H7 (cell line): ENCODE results near the gene SNRPA. TPM values are rescaled to one million over a fixed set of nuclear protein-coding genes. Genes with fewer than 3 reads are reported as not detected.
A peak's percentile ranks its signal among the peaks of the same experiment; 100 is the strongest.

ENCODE experiments used
- DNase-seq: peaks from one replicate; pipeline ENCODE4 v3.0.0; 2012
- H3K27me3 ChIP-seq: 2 replicates; pipeline ENCODE4 v1.6.0; 2011; ENCODE audit warnings: mild to moderate bottlenecking, low read length; ENCODE audit not compliant: control insufficient read depth, insufficient read depth
- H3K36me3 ChIP-seq: replicated peaks from 2 replicates; pipeline ENCODE4 v1.5.1; 2011; ENCODE audit warnings: low read length; ENCODE audit not compliant: control insufficient read depth, insufficient read depth
- H3K4me3 ChIP-seq: 2 replicates; pipeline ENCODE4 v1.5.1; 2011; ENCODE audit warnings: low read depth, mild to moderate bottlenecking, control low read depth, low read length, moderate library complexity; ENCODE audit not compliant: insufficient read depth
- total RNA-seq: library from RNA; depleted of rRNA; stranded (reverse); fragments of >200 nt; shearing (Covaris generic); gene quantifications from 2 replicates; pipeline ENCODE4 v1.2.3, GENCODE V29; 2014

Gene SNRPA
- total RNA-seq, 1 experiment from 2014 or later = 502 TPM

- DNase-seq = no peak
- H3K27me3 ChIP-seq = no peaks in the 10 kb centered on the region
- H3K4me3 ChIP-seq = no peak overlapping the region
- peaks cover 16% of the 10 kb centered on the region for H3K36me3 ChIP-seq
Observed at GRCh38 chr19:40733149-40733548, 17.9 kb upstream of the SNRPA start.

- no peak overlapping the region for H3K4me3 ChIP-seq
- no peaks in the 10 kb centered on the region for H3K27me3 ChIP-seq
- H3K36me3 ChIP-seq = peaks cover 19% of the 10 kb centered on the region
- DNase-seq = no peak
Observed at GRCh38 chr19:40735013-40735771, 15.8 kb upstream of the SNRPA start.

DNA sequence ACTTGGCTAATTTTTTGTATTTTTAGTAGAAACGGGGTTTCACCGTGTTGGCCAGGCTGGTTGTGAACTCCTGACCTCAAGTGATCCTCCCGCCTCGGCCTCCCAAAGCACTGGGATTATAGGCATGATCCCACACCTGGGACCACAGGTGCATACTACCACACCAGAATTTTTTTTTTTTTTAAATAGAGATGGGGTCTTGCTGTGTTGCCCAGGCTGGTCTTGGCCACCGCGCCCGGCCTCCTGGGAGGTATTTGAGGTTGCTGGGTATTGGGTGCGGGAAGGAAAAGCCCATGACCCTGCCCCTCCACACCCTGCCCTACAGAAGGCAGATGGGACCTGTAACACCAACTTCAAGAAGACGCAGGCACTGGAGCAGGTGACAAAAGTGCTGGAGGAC, 14.3 kb upstream of the SNRPA start:
- no peak overlapping the region for H3K4me3 ChIP-seq
- no peaks in the 10 kb centered on the region for H3K27me3 ChIP-seq
- peaks cover 20% of the 10 kb centered on the region for H3K36me3 ChIP-seq
- peak; percentile 21 for DNase-seq

DNA sequence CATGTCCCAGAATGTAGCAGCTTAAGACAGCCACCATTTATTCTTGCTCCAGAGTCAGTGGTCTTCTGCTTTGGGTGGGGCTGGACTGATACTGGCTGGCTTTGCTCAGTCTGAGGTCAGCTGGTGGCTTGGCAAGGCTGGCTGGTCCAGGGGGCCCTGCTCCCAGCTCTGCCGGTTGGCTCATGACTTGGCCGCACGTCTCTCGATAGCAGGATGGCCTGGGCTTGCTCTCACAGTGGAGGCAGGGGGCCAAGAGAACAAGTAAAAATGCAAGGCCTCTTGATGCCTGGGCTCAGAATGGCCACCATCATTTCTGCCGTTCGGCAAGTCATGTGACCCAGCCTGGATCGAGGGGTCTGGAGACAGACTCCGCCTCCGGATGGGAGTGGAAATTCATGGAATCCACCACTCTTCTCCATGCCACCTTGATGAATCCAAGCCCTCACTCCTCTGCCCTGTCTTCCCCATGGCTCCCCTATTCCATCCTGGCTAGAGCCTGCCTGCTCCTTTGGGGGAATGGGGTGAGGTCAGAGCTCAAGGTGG, 13.8 kb upstream of the SNRPA start:
- no peak overlapping the region for H3K4me3 ChIP-seq

GRCh38 chr19:40739030-40739839, 11.8 kb upstream of the SNRPA start:
- Histone ChIP-seq H3K4me3 (no peak overlapping the region), H3K36me3 (peaks cover 13% of the 10 kb centered on the region), H3K27me3 (no peaks in the 10 kb centered on the region)
- no peak for DNase-seq

More for the DNA sequence above, 13.8 kb upstream of the SNRPA start:
- H3K36me3 ChIP-seq = peaks cover 20% of the 10 kb centered on the region
- no peaks in the 10 kb centered on the region for H3K27me3 ChIP-seq
- DNase-seq = peak; percentile 52

GRCh38 chr19:40739871-40740703, 10.9 kb upstream of the SNRPA start:
- no peaks in the 10 kb centered on the region for H3K27me3 ChIP-seq
- peaks cover 11% of the 10 kb centered on the region for H3K36me3 ChIP-seq
- no peak overlapping the region for H3K4me3 ChIP-seq
- no peak for DNase-seq

GRCh38 chr19:40740747-40741146, 10.3 kb upstream of the SNRPA start:
- Histone ChIP-seq H3K27me3 (no peaks in the 10 kb centered on the region), H3K4me3 (no peak overlapping the region), H3K36me3 (peaks cover 11% of the 10 kb centered on the region)
- no peak for DNase-seq

DNA sequence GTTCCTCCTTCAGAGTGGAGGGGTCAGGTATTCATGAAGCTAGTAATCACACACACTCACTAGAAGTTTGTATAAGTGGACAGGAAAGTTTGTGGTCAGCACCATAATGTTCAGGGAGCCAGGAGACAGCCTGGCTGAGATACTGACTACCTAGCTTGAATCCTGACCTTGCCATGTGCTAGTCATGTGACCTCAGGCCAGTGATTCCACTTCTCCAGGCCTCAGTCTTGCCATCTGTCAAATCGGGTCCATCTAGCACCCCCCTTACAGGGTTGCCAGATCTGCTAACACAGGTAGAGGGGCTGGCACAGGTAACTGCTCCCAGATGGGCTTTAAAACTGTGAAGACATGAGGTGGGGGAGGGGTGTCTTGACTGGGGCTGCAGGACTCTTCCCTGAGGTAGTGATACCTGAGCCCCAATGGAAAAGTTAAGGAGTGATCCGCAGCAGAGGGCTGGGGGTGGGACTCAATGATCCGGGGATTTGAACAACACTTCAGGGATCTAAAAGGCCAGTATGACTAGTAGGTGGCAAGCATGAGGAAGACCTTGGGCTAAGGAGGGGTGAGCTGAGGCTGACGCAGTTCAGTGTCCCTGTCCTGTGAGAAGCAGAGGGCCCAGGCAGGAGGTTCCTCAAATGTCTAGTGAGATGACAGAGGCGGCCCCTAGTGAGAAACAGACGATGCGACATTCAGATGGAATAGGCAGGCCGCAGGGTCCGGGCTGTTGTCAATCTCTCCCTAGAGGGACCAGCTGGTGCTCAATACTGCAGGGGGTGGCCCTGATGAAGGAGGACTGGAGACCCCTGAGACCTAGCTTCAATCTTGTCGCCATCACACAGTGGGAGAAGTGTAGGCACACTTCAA, 9.2 kb upstream of the SNRPA start:
- Histone ChIP-seq H3K36me3 (peaks cover 11% of the 10 kb centered on the region), H3K27me3 (no peaks in the 10 kb centered on the region), H3K4me3 (no peak overlapping the region)
- no peak for DNase-seq

- H3K4me3 ChIP-seq = no peak overlapping the region
- DNase-seq = no peak
- H3K27me3 ChIP-seq = no peaks in the 10 kb centered on the region
- peaks cover 5% of the 10 kb centered on the region for H3K36me3 ChIP-seq
Observed at GRCh38 chr19:40742477-40742876, 8.5 kb upstream of the SNRPA start.

DNA sequence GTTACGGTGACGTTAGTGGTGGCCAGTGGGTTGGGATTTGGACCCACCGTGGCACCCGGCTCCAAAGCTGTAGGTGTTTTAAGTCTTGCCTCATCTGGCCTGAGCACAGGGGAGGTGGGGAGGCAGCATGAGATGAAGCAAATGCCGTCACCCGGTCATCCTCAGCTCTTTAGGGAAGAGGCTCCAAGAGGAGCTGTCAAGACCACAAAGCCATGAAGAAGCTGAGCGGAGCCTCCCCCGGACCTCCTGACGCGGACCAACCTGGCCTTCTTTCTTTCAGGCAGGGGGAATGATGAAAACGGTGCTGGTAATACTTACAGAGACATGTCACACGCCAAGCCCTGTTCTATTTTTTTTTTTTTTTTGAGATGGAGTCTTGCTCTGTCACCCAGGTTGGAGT, 8.1 kb upstream of the SNRPA start:
- H3K36me3 ChIP-seq = peaks cover 5% of the 10 kb centered on the region
- DNase-seq = no peak
- H3K4me3 ChIP-seq = no peak overlapping the region

DNA sequence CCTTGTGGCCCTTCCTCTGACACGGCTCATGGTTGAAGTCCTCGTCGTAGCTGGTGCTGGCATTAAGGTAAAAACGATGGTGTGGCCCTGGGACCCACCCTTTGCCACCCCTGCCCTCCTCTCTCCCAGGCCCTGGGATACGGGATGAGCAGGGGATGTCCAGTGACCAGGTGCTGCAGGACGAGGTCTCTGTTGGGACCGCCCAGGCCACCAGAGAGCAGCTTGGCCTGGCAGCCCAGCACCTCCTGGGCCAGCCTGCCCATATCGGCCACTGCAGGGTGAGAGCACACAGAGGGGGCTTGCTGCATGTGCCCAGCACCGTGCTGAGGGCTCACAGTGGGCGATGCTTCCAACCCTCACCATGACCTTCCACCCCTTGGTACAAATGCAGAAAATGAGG, 7.1 kb upstream of the SNRPA start:
- Histone ChIP-seq H3K36me3 (peaks cover 5% of the 10 kb centered on the region), H3K27me3 (no peaks in the 10 kb centered on the region), H3K4me3 (no peak overlapping the region)
- no peak for DNase-seq

More for the DNA sequence above, 8.1 kb upstream of the SNRPA start:
- no peaks in the 10 kb centered on the region for H3K27me3 ChIP-seq

GRCh38 chr19:40744554-40745401, 6.2 kb upstream of the SNRPA start:
- peak; percentile 80 for DNase-seq
- Histone ChIP-seq H3K27me3 (no peaks in the 10 kb centered on the region), H3K36me3 (peaks cover 3% of the 10 kb centered on the region), H3K4me3 (no peak overlapping the region)

DNA sequence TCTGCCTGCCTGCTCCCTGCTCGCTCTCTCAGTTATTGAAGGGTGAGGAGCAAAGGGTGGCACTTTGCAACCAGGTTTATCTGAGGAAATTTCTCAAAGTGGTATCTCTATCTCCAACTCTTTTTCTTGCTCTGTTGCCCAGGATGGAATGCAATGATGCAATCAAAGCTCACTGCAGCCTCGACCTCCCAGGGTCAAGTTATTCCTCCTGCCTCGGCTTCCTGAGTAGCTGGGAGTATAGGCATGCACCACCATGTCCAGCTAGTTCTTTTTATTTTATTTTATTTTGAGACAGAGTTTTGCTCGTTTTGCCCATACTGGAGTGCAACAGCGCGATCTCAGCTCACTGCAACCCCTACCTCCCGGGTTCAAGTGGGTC, 5.6 kb upstream of the SNRPA start:
- H3K27me3 ChIP-seq = no peaks in the 10 kb centered on the region
- DNase-seq = no peak
- no peak overlapping the region for H3K4me3 ChIP-seq
- H3K36me3 ChIP-seq = peaks cover 3% of the 10 kb centered on the region
